GM12878 (cell line): Measurements from ENCODE around the gene SMARCD2. TPM values are rescaled to one million over a fixed set of nuclear protein-coding genes. Genes with fewer than 3 reads are reported as not detected.

Source experiments
- ATAC-seq: fragments of 200-7000 bp; cut with Tn5 transposase; 3 replicates; pipeline ENCODE4 v1.9.1; 2020; ENCODE audit warnings: mild to moderate bottlenecking, moderate library complexity
- BruUV-seq: library from RNA; stranded (reverse); fragments of 400-500 nt; replicated peaks from 2 replicates; lab custom pipeline; 2021; lab: Mats Ljungman, UMichigan
- CTCF ChIA-PET: fragments of 300-600 bp; sonication (Branson Sonifier 250); formaldehyde crosslinking; extraction: SDS; loops from one replicate; lab custom pipeline; 2021; ENCODE audit warnings: inconsistent platforms; lab: Yijun Ruan, JAX
- POLR2A ChIA-PET: fragments of 350-600 bp; formaldehyde crosslinking; extraction: SDS; loops from one replicate; lab custom pipeline; 2021; ENCODE audit warnings: inconsistent platforms; lab: Charles Lee
- RAD21 ChIA-PET: fragments of 300-600 bp; sonication (Branson Sonifier 250); formaldehyde crosslinking; loops from one replicate; lab custom pipeline; 2023; ENCODE audit warnings: antibody characterized with exemption; ENCODE audit not compliant: unreplicated experiment; lab: Charles Lee
- SMC1A ChIA-PET: fragments of 300-600 bp; sonication (Branson Sonifier 250); formaldehyde crosslinking; loops from one replicate; lab custom pipeline; 2023; ENCODE audit not compliant: unreplicated experiment, uncharacterized antibody; lab: Charles Lee
- DNase-seq: peaks from one replicate; pipeline ENCODE4 v3.0.0-alpha.2; 2011; ENCODE audit warnings: low read depth, low spot score
- FAIRE-seq: peaks from 3 replicates; lab custom pipeline; 2011; peaks lifted over from hg19 to GRCh38; lab: Jason Lieb, UNC
- H2AFZ ChIP-seq: 2 replicates; pipeline ENCODE4 v1.6.0; 2011; ENCODE audit warnings: low read depth, low read length, control low read depth; ENCODE audit not compliant: control insufficient read depth
- H3K27ac ChIP-seq: 2 replicates; pipeline ENCODE4 v1.5.1; 2011; ENCODE audit warnings: control low read depth; ENCODE audit not compliant: control insufficient read depth, insufficient read depth
- H3K27me3 ChIP-seq, 2 experiments: replicated peaks in 1 of 2; 2 replicates each; pipeline versions ENCODE4 v1.6.0 to v1.6.1; 2011; ENCODE audit warnings: low read length in 1 of 2; ENCODE audit not compliant: control insufficient read depth in 2 of 2, insufficient read depth in 2 of 2
- H3K36me3 ChIP-seq, 2 experiments: 2 replicates each; pipeline ENCODE4 v1.5.1; 2011; ENCODE audit warnings: low read length in 1 of 2; ENCODE audit not compliant: control insufficient read depth in 2 of 2, insufficient read depth in 2 of 2
- H3K4me1 ChIP-seq: 2 replicates; pipeline ENCODE4 v1.6.1; 2011; ENCODE audit warnings: mild to moderate bottlenecking, low read length, moderate library complexity, mixed read lengths; ENCODE audit not compliant: control insufficient read depth, insufficient read depth
- H3K4me2 ChIP-seq: 2 replicates; pipeline ENCODE4 v1.6.0; 2011; ENCODE audit warnings: control low read depth; ENCODE audit not compliant: control insufficient read depth, insufficient read depth
- H3K4me3 ChIP-seq: fragments of 200-600 bp; sonication (generic); 2 replicates; pipeline ENCODE4 v1.5.1; 2016
- H3K79me2 ChIP-seq: 2 replicates; pipeline ENCODE4 v1.6.0; 2011; ENCODE audit warnings: low read length; ENCODE audit not compliant: control insufficient read depth, insufficient read depth
- H3K9ac ChIP-seq: 2 replicates; pipeline ENCODE4 v1.8.0; 2011; ENCODE audit warnings: low read length, control low read depth, mixed read lengths; ENCODE audit not compliant: control insufficient read depth, insufficient read depth
- H3K9me3 ChIP-seq: replicated peaks from 3 replicates; pipeline ENCODE4 v1.5.1; 2011; ENCODE audit warnings: mild to moderate bottlenecking, low read length; ENCODE audit not compliant: control insufficient read depth, insufficient read depth
- H4K20me1 ChIP-seq: 2 replicates; pipeline ENCODE4 v1.6.0; 2011; ENCODE audit not compliant: control insufficient read depth, insufficient read depth
- ATF3 ChIP-seq: IDR thresholded peaks from 2 replicates; pipeline ENCODE4 v1.6.1; 2011; ENCODE audit warnings: low read depth, mild to moderate bottlenecking, low read length, moderate library complexity, borderline replicate concordance; ENCODE audit errors: extremely low read depth
- CEBPB ChIP-seq, 2 experiments: fragments of 150-350 bp in 1 of 2; IDR thresholded peaks; 2 replicates each; pipeline ENCODE4 v1.6.1; 2012 to 2014; ENCODE audit warnings: low read depth in 2 of 2, low read length in 2 of 2, borderline replicate concordance in 1 of 2, inconsistent platforms in 1 of 2
- EP300 ChIP-seq, 2 experiments: fragments of 150-350 bp in 1 of 2; IDR thresholded peaks; 2 replicates each; pipeline ENCODE4 v1.6.1; 2011 to 2012; ENCODE audit warnings: low read depth in 2 of 2, low read length in 2 of 2, borderline replicate concordance in 1 of 2, improper control_type of control experiment in 1 of 2, inconsistent platforms in 1 of 2; ENCODE audit not compliant: control insufficient read depth in 1 of 2
- ESRRA ChIP-seq: IDR thresholded peaks from 2 replicates; pipeline ENCODE4 v1.6.1; 2012; ENCODE audit warnings: mild to moderate bottlenecking, low read length, improper control_type of control experiment
- FOS ChIP-seq: IDR thresholded peaks from 3 replicates; pipeline ENCODE4 v1.6.1; 2011; ENCODE audit warnings: borderline replicate concordance; ENCODE audit not compliant: insufficient read length; ENCODE audit errors: extremely low read depth
- IKZF2 ChIP-seq, 2 experiments: fragments of 450-650 bp; IDR thresholded peaks; 2 replicates each; pipeline ENCODE4 v1.6.1; 2017; ENCODE audit warnings: mild to moderate bottlenecking in 2 of 2, moderate library complexity in 2 of 2
- MYB ChIP-seq: fragments of 150-350 bp; IDR thresholded peaks from 2 replicates; pipeline ENCODE4 v1.6.1; 2014; ENCODE audit warnings: mild to moderate bottlenecking, low read depth, low read length, borderline replicate concordance
- NR2F1 ChIP-seq: fragments of 450-650 bp; conservative IDR thresholded peaks from 2 replicates; pipeline ENCODE4 v1.6.1; 2017; ENCODE audit warnings: mild to moderate bottlenecking
- POLR2AphosphoS2 ChIP-seq: IDR thresholded peaks from 2 replicates; pipeline ENCODE4 v1.6.1; 2011; ENCODE audit warnings: low read depth, mild to moderate bottlenecking, low read length, improper control_type of control experiment, moderate library complexity
- SIN3A ChIP-seq: IDR thresholded peaks from 2 replicates; pipeline ENCODE4 v1.6.1; 2012; ENCODE audit warnings: low read depth, low read length, improper control_type of control experiment
- TAF1 ChIP-seq: IDR thresholded peaks from 2 replicates; pipeline ENCODE4 v1.6.1; 2011; ENCODE audit warnings: mild to moderate bottlenecking, low read depth, low read length, borderline replicate concordance
- TCF12 ChIP-seq: IDR thresholded peaks from 2 replicates; pipeline ENCODE4 v1.6.1; 2011; ENCODE audit warnings: low read depth, mild to moderate bottlenecking, low read length
- YY1 ChIP-seq: IDR thresholded peaks from 2 replicates; pipeline ENCODE4 v1.6.1; 2011; ENCODE audit warnings: low read depth, mild to moderate bottlenecking, low read length
- ZNF384 ChIP-seq: IDR thresholded peaks from 2 replicates; pipeline ENCODE4 v1.6.1; 2012; ENCODE audit warnings: low read depth, mild to moderate bottlenecking, low read length, improper control_type of control experiment, borderline replicate concordance
- WGBS: methylation state at CpG from one replicate; pipeline ENCODE4 v1.1.6; 2016; ENCODE audit warnings: low lambda C conversion rate; ENCODE audit not compliant: insufficient replicate concordance, insufficient coverage; ENCODE audit errors: missing lambda C conversion rate; 5-methylcytosine and 5-hydroxymethylcytosine counted together
- in situ Hi-C: fragments of 300-500 bp; cut with MboI; formaldehyde crosslinking; loops from 9 replicates; pipeline ENCODE4 v1.14.3; 2018; ENCODE audit warnings: mixed read lengths
- intact Hi-C: fragments of 100-400 bp; cut with micrococcal nuclease; formaldehyde crosslinking; loops from one replicate; pipeline ENCODE4 v1.14.2; 2022; ENCODE audit not compliant: unreplicated experiment
- polyA plus RNA-seq, 11 experiments: library from polyadenylated mRNA; depleted of rRNA in 4 of 11; unstranded in 6 of 11; stranded (reverse) in 5 of 11; fragments of >200 nt; fragmentation: Nextera tagmentation in 4 of 11; fragmentation: Illumina TruSeq in 1 of 11; extraction: Ambion mirVana in 4 of 11; extraction: Trizol in 1 of 11; gene quantifications; 1 replicate in 1 of 11; 2 replicates in 10 of 11; pipeline versions ENCODE4 v1.2.1 to v1.2.3, GENCODE V29; 2011 to 2016; ENCODE audit warnings: inconsistent platforms in 2 of 11, missing spikeins in 2 of 11, low read depth in 1 of 11
- total RNA-seq, 4 experiments: library from RNA; depleted of rRNA in 3 of 4; stranded (reverse); fragments of >200 nt in 3 of 4; fragmentation: Illumina TruSeq in 1 of 4; extraction: Trizol in 1 of 4; gene quantifications; 2 replicates each; pipeline versions ENCODE4 v1.2.1 to v1.2.3, GENCODE V29; 2013 to 2021
- TF ChIP-seq, protein P1 (sequence below): fragments of 450-650 bp; IDR thresholded peaks from 2 replicates; pipeline ENCODE4 v1.6.1; 2016; ENCODE audit warnings: mild to moderate bottlenecking

SMARCD2 gene
- total and polyA plus RNA-seq, 10 of the 15 experiments (the other 5 are each of a cell fraction or from before 2014, with no cell fraction given): 2.4 to 111 (median 63.6) TPM

- peak; percentile 77 for TF ChIP-seq TAF1
- TF ChIP-seq ZNF384: peak; percentile 87
- TF ChIP-seq, protein P1, sequence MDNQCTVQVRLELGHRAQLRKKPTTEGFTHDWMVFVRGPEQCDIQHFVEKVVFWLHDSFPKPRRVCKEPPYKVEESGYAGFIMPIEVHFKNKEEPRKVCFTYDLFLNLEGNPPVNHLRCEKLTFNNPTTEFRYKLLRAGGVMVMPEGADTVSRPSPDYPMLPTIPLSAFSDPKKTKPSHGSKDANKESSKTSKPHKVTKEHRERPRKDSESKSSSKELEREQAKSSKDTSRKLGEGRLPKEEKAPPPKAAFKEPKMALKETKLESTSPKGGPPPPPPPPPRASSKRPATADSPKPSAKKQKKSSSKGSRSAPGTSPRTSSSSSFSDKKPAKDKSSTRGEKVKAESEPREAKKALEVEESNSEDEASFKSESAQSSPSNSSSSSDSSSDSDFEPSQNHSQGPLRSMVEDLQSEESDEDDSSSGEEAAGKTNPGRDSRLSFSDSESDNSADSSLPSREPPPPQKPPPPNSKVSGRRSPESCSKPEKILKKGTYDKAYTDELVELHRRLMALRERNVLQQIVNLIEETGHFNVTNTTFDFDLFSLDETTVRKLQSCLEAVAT: peak; percentile 45; the same call in 1 of the 2 replicates
- TF ChIP-seq YY1: 0 out of 2 replicates have a peak, but pooled peaks have one; percentile 1
- peak in 1 of 2 experiments; percentile 17; a peak in 1 of 4 replicates for TF ChIP-seq IKZF2 (IDR thresholded peaks at IDR 0.05)
Measured at GRCh38 chr17:63843387-63843888, 953 bp upstream of the SMARCD2 start (continued).

- peak; percentile 24 for ATAC-seq
- intact Hi-C loops: loop anchor here (2.0 to 5.0 kb wide), 3 partner anchors 70 to 145 kb away; partner anchors contain the start of genes CCDC47, DDX42 and STRADA
- no peak for TF ChIP-seq FOS
- TF ChIP-seq TCF12: no peak
- no peak for TF ChIP-seq ESRRA
- TF ChIP-seq SIN3A: no peak
- no peak for TF ChIP-seq ATF3
- no peak for TF ChIP-seq POLR2AphosphoS2
- no peak for TF ChIP-seq MYB
- no peak for TF ChIP-seq NR2F1
- no peak for TF ChIP-seq EP300 (IDR thresholded peaks at IDR 0.05; ENCODE audit: borderline replicate concordance in 1 of 2, control insufficient read depth in 1 of 2, low read depth in 2 of 2, low read length in 2 of 2)
- TF ChIP-seq CEBPB (IDR thresholded peaks at IDR 0.05; ENCODE audit: borderline replicate concordance in 1 of 2, low read depth in 2 of 2, low read length in 2 of 2): no peak
Measured at GRCh38 chr17:63842173-63842539, 329 bp downstream of the SMARCD2 start.

More at GRCh38 chr17:63842173-63842539, 329 bp downstream of the SMARCD2 start:
- no peak for FAIRE-seq
- no peaks in the 10 kb centered on the region for H3K27me3 ChIP-seq
- H3K4me1 ChIP-seq: peaks cover 18% of the 10 kb centered on the region
- SMC1A ChIA-PET: no interaction called here
- H3K9ac ChIP-seq: peak overlapping the region; percentile 65
- in situ Hi-C loops: loop anchor here (10.0 to 25.0 kb wide), 2 partner anchors 405 to 663 kb away; partner anchors contain the start of genes CEP95, CYB561 and DDX5
- RAD21 ChIA-PET: no interaction called here
- H3K4me2 ChIP-seq: peak overlapping the region; percentile 90
- H3K79me2 ChIP-seq: peaks cover 49% of the 10 kb centered on the region
- H4K20me1 ChIP-seq: no peaks in the 10 kb centered on the region
- CTCF ChIA-PET: interaction anchor here (0.8 to 2.7 kb wide), 5 partner anchors 12 to 230 kb away, joined by 3 to 19 read pairs (median 4); partner anchors contain the start of genes FTSJ3 and PSMC5
- no peaks in the 10 kb centered on the region for H3K9me3 ChIP-seq
- peak overlapping the region; percentile 97 for H3K4me3 ChIP-seq
- POLR2A ChIA-PET: interaction anchor here (0.5 to 3.5 kb wide), 5 partner anchors 16 to 228 kb away, joined by 3 to 24 read pairs (median 4); partner anchors contain the start of genes CCDC47 and DDX42
- peaks cover 0 to 3% of the 10 kb centered on the region in 2 experiments; a peak in 1 of 4 replicates for H3K36me3 ChIP-seq
- peak overlapping the region; percentile 72; the same call in 1 of the 2 replicates for H2AFZ ChIP-seq
- peak overlapping the region; percentile 80 for H3K27ac ChIP-seq
- no peak for DNase-seq
- WGBS: under 1% methylated on average over 36 of the region's 36 CpGs
- no TSS peak for BruUV-seq
